Measurements from ENCODE around the gene FMN1. TPM values are rescaled to one million over a fixed set of nuclear protein-coding genes. Genes with fewer than 3 reads are reported as not detected.
"Not testable (repeated sequence)": the region's sequence is repeated elsewhere in the genome, so short reads cannot be mapped to it uniquely, and the experiment has no call there.

Gene FMN1
- polyA plus RNA-seq, 1 donor = 0.90 TPM

GRCh38 chr15:32855942-32856341, 338.6 kb downstream of the FMN1 start:
- no peak for DNase-seq (ENCODE audit: low read depth)

DNA sequence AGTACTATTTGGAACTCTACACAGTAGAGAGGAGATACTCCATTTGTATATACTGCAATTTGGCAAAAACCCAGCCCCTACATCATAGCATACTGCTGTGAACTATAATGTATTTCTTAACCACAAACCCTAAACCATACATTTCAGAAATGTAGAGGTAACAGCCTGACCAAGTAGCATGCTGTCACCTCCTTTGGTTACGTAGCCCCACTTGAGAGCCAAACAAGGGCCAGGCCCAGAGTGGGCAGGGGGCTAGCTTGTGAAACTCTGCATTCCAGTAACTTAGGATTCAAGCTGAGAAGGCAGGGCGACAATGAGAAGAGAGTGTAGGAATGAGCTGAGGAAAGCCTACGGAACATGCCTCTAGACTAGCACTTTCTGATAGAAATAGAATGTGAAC, 340.9 kb downstream of the FMN1 start:
- DNase-seq (ENCODE audit: low read depth) = no peak

GRCh38 chr15:32852771-32853170, 341.7 kb downstream of the FMN1 start:
- DNase-seq (ENCODE audit: low read depth) = no peak

GRCh38 chr15:32852017-32852416, 342.5 kb downstream of the FMN1 start:
- DNase-seq (ENCODE audit: low read depth) = no peak

DNA sequence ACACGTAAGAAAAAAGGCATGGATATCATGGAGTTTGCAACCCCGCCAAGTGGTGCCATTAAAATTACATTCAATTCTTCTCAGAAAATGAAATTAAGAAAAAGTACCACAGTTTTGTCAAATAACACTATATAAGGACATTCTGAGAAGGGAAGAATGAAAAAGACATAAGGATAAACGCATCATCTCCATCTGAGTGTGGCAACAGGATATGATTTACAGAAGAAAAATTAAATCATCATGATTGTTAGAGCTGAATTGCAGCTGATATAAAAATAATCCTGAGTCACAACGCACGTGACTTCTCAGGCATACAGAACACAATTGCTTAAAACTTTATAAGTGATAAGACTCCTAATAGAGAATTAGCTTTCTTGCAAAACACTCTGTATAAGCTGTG, 342.9 kb downstream of the FMN1 start:
- DNase-seq (ENCODE audit: low read depth) = no peak

DNA sequence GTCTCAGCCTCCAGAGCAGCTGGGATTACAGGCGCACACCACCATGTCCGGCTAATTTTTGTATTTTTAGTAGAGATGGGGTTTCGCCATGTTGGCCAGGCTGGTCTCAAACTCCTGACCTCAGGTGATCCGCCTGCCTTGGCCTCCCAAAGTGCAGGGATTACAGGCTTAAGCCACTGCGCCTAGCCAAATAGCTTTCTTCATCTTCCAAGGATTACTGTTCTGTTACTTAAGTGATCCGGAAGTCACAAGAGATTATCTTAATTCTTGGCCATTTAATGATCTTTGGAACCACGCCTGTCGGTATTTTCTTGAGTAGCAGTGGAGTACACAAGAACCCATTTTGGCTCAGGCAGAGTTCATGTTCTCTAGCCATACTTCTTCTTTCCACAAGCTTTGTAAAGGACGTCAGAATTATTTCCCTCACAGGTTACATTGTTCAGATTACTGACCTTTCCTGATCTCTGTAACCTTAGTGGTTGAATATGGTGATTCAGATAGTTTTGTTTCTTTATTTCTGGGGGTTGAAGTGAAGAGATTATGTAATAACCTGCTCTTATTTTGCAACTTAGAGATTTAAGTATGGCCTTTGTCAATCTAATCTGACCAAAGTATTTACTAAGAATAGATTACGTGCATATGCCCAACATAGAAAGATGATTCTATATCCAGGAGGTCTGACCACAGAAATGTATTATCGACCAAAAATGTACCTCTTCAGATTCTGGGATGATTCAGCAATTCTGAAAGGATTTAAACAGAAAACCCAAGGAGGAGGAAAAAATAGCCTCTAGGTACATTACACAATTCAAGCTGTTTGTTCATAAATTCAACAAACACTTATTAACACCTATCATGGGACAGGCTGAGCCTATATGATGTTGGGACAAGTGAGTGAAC, 344.5 kb downstream of the FMN1 start:
- DNase-seq (ENCODE audit: low read depth) = no peak

DNA sequence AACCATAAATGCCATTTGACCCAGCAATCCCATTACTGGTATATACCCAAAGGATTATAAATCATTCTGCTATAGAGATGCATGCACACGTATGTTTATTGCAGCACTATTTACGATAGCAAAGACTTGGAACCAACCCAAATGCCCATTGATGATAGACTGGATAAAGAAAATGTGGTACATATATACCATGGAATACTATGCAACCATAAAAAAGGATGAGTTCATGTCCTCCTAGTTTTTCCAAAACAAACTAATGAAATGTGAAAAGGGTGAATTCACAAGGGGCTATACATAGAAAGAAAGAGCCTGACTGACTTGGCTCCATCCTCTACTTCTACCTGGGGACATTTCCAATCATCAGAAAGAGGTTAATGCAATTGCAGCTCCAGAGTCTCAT, 347.8 kb downstream of the FMN1 start:
- not testable (repeated sequence) for DNase-seq (ENCODE audit: low read depth)

- DNase-seq (ENCODE audit: low read depth) = no peak
These were observed 350.3 kb downstream of the FMN1 start for GRCh38 chr15:32844118-32844711.

GRCh38 chr15:32843219-32843815, 351.2 kb downstream of the FMN1 start:
- no peak for DNase-seq (ENCODE audit: low read depth)

- no peak for DNase-seq (ENCODE audit: low read depth)
These were observed 352.4 kb downstream of the FMN1 start for GRCh38 chr15:32842081-32842480.

GRCh38 chr15:32840507-32841245, 353.8 kb downstream of the FMN1 start:
- no peak for DNase-seq (ENCODE audit: low read depth)

DNA sequence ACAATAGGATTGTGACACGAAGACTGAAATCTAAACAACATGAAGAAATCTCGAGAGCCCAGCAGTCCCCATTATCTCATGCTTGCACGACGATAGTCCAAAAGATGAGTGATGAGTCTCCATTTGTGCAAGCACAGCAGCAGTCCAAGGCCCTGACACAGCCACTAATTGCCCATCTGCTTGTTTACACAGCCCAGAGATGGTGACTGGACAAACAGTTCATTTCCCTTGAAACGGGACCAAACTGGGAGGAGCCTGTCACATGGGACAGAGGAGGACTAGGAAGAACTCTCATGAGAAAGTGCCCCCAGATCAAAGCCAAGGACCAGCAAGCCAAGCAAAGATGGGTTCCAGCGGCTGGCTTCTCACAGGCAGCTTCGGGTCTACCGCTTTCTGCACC, 355.7 kb downstream of the FMN1 start:
- DNase-seq (ENCODE audit: low read depth) = no peak

DNA sequence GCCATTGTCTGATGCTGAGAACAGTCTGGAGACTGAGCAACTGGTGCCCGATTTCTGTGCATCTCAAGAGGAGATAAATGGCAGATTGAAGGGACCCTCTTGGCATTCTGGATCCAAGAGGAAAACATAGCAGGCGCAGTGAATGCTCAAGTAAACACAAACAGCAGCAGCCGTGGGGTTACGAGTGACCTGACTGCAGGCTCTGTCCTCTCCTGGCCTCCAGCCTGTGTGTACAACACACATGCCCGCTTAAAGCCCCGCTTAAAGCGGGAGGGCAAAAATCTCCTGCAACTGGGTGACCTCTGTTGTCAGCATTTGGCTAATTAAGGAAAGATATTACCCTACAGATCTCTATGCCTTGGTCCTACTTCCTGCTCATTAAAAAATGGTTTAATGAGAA, 356.2 kb downstream of the FMN1 start:
- DNase-seq (ENCODE audit: low read depth) = no peak

DNA sequence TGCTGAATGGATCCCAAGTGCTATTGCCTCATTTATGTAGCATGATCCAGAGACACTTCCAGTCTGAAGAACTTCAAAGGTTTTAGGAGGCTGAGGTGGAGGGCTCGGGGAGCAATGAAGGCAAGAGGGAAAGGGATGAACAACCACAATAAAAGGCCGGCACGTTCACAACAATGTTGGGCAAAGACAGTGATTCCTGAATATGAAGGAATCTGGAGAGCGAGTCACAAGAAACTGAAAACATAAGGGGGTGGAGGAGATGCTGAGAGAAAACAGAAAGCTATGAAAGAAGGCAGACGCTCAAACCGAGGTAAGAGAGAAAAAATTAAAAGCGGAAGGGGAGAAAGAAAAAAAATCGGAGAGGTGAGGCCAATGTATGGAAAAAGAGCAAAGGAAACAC, 356.6 kb downstream of the FMN1 start:
- no peak for DNase-seq (ENCODE audit: low read depth)

DNA sequence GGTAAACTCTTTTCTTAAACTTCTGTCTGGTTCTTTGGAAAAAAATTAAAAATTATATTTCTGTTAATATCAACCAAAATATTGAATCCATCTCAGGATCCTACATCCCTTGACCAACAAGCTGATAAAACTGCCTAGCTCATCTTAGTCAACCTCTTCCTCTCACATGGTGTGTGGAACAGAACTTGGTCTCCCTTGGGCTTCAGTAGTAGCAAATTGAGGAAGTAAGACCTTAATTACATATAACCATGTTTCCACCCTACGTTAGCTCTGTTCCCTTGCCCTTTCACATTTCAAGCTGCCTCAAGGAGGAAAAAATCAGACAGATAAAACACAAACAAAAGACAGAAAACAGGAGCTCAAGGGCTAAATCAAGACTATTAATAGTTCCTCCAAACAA, 360.4 kb downstream of the FMN1 start:
- no peak for DNase-seq (ENCODE audit: low read depth)

DNA sequence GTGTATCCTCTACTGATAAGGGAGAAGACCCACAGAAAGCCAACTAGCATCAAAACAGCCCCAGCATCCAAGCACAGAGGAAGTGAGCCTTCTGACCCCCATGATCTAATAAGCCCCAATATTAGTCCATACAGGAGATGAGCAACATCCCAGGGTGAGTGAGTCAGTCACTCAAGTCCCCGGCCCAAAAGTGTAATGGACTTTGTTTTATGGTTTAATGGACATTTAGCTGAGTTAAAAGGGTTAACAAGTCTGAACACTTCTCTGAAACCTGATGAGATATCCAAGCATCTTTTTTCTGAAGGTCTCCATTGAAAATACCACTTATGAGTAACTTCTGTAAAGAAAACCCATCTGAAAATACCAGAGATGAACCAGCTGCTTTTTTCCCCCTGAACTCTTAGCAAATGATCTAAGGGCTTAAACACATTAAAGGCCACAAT, 361.1 kb downstream of the FMN1 start:
- no peak for DNase-seq (ENCODE audit: low read depth)

DNA sequence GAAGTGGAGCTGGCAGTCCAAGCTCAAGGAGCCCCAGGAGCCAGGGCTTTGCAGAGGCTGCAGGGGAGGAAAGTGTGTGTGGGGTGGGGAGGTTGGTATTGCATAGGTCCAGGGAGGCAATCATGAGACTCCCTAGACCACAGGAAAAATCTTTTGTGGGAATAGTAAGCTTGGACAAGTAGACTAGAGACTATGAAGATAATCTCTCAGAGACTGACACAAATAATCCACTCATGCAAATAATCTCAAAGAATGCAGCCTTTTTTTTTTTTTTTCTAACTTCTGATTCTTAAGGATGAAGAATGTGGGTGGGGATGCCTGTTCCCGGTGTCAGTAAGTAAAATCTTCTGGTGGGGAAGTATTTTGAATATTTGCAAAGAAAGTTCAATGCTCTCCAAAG, 363.0 kb downstream of the FMN1 start:
- DNase-seq (ENCODE audit: low read depth) = no peak

- DNase-seq (ENCODE audit: low read depth) = no peak
These were observed 364.3 kb downstream of the FMN1 start for GRCh38 chr15:32830241-32830640.

DNA sequence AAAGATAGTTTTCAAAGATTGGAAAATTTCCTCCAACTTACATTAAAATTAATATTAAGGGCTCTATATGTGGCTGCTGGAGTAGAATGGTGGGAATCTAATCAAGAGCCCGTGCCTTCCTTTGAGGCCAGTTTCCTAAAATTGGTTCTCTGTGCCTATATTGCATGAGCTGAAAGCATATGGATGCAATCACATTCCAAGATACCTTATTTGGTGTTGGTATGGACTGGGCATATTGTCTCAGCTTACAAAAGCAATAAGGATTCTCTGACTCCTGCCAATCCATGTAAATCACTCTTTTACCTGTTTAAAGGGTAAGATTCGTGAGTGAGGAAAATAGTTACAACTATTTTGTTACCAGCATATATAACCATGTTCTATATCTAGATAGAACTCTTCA, 365.1 kb downstream of the FMN1 start:
- DNase-seq (ENCODE audit: low read depth) = no peak

DNA sequence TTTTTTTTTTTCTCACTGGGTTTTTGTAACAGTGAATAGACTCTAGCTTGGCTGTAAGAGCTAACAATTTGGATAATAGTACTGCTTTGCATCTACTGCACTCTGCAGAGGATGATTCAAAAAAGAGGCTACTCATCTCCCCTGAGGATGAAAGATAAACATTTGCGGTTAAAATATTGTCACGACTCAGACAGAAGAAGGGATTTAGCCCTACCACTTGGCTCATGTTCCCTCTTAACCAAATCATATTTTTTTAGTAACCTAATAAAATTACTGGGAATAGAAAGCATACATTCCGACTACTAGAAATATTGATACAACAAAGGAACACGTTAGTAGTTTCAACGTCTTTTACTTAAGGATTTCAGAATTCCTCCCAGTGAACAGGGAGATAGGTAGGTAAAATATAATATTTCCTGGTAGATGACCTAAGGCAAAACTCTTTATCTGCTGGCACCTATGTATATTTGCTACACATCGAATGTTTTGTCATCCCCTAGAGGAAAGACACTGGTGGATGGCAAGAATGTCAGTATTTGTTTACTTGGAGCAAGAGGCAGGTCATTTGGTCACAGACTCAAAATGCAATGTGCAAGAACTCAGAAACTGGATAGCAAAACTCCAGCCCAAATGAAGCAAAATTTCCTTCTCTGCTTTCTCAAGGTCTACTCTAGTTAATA, 365.9 kb downstream of the FMN1 start:
- no peak for DNase-seq (ENCODE audit: low read depth)

DNA sequence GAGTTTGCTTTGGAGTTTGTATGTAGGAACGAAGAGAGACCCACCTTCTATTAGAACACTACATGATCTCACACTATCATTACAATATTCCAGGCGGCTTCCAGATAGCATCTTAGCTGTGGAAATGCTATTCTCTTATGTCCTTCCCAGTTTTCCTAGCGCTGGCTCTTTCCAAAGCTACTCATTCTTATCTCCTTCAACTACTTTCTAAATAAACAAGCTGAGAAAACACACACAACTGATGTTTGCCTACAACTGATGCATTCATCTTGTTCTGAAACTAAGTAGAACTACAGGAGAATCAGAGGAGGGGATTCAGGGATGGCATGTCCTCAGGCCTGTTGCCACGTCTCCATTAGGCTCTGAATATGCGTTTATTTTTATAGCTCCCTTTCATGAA, 367.8 kb downstream of the FMN1 start:
- DNase-seq (ENCODE audit: low read depth) = no peak

GRCh38 chr15:32825219-32825618, 369.3 kb downstream of the FMN1 start:
- no peak for DNase-seq (ENCODE audit: low read depth)

Data from forelimb muscle (tissue), 1 donor.